ENCODE data around the gene SEC23A.
"Not testable (repeated sequence)": the region's sequence is repeated elsewhere in the genome, so short reads cannot be mapped to it uniquely, and the experiment has no call there.

Gene SEC23A

DNA sequence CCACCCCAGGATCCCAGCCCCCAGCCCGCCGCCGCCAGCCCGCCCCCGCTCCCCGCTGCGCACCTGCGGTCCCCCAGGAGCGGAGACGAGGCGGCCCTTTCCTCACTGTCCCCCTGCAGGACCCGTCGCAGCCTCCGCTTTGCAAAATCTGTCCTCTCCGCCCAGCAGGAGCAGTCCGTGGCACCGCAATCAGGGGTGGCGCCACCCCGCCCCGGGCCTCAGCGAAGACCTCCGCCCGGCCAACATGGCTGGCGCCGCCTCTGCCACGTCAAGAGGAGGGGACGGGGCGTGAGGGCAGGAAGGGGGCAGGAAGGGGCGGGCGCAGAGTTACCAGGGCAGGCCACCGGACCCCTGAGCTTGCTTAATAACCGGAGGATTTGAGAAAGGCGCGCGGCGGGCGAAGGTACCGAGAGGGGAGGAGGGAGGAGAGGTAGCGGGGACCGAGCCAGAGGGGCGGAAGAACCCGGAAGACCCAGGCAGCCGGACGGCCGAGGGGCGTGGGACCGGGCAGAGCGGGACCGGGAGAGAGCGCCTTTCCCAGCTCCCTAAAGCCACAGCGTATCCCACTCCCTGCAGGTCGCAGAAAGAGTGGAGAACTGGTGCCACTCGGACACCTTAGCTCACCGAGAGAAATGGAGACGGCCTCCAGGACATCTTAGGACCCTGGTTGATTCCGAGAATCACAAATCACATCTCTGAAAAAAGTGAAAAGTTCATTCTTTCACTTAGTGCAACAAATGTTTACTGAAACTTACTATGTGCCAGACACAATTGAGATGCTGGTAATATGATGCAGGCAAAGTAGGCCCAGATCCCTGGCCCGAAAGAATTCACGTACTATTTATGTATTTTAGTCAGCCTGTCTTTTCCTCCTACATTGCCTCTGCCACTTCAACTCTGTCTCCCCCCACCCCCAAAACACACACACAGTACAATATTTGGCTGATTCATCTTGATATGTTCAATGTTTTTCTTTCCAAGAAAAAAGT is at the start of gene SEC23A:
Gene SEC23A, minus strand, starts transcription at position 267 of the 989 bp plus-strand sequence. CDS start 7,117 bp downstream, outside the sequence.
- peak; percentile 80 for DNase-seq

DNA sequence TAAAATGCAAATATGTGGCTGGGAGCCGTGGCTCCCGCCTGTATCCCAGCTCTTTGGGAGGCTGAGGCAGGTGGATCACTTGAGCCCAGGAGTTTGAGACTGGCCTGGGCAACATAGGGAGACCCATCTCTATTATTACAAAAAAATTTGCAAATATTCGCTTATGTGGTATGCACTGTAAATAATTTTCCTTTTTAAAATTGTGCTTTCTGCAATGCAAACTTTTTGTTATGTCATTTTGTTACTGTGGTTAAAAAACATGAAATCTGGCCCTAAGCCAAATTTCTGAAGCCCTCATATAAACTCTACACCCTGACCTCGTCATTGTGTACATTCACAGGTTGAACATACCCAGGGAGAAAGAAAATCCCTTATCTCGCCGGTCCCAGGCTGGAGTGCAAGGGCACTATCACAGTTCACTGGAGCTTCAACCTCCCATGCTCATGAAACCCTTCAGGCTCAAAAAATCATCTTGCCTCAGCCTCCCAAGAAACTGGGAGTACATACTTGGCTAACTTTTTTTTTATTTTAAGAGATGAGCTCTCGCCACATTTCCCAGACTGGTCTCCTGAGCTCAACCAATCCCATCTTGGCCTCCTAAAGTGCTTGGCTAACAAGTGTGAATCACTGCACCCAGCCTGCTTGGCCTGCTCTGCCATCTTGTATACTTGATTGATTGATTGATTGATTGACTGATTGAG is 42.4 kb upstream of the SEC23A start:
- DNase-seq: no peak

DNA sequence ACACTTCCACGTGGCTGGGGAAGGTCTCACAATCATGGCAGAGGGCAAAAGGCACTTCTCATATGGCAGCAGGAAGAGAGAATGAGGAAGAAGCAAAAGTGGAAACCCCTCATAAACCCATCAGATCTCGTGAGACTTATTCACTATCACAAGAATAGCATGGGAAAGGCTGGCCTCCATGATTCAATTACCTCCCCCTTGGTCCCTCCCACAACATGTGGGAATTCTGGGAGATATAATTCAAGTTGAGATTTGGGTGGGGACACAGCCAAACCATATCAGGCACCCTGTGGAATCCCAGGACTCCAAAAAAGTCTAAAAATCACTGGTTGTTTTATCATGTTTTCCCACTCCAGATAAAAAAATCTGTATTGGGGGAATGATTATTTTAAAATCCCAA is 40.2 kb upstream of the SEC23A start:
- not testable (repeated sequence) for DNase-seq

DNA sequence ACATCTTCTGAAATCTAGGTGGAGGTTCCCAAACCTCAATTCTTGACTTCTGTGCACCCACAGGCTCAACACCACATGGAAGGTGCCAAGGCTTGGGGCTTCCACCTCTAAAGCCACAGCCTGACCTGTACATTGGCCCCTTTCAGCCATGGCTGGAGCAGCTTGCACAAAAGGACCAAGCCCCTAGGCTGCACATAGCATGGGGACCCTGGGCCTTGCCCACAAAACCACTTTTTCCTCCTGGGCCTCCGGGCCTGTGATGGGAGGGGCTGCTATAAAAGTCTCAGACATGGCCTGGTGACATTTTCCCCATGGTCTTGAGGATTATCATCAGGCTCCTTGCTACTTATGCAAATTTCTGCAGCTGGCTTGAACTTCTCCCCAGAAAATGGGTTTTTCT is 38.6 kb upstream of the SEC23A start:
- not testable (repeated sequence) for DNase-seq

DNA sequence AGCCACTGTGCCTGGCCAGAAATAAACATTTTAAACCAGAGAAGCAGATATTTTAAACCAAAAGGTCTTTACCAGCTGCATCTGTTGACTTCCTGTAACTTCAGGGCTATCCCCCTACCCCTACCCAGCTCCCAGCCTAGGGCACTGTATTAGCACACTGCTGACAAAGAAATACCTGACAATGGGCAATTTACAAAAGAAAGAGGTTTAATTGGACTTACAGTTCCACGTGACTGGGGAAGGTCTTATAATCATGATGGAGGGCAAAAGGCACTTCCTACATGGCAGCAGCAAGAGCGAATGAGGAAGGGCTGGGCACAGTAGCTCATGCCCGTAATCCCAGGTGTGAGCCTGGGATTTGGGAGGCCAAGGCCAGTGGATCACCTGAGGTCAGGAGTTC is 37.1 kb upstream of the SEC23A start:
- no peak for DNase-seq

DNA sequence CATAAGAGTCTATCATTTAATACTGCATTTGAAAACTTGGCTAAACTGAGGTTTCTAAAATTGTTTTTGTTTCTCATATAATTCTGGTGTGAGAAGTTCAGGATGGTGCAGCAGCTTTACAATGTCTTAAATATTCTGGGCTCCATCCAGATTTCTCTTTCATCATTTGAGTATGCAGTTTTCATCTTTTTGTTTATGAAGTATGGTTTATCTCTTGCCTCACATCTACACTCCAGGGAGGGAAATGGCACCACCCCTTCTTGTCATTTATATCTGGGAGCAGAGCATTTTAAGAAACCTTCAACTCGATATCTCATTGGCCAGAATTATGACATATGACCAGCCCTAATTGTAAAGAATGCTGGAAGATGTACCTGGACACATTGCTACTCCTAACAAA is 35.4 kb upstream of the SEC23A start:
- no peak for DNase-seq

DNA sequence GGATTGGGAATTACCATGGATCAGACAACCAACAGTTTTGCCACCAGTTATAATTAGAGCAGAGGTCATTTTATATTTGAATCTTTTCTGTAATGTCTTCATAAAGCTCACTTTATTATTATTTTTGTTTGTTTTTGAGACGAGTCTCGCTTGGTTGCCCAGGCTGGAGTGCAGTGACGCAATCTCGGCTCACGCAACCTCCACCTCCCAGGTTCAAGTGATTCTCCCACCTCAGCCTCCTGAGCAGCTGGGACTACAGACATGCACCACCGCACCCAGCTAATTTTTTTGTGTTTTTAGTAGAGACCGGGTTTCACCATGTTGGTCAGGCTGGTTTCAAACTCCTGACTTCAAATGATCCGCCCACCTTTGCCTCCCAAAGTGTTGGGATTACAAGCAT is 34.8 kb upstream of the SEC23A start:
- DNase-seq: not testable (repeated sequence)

DNA sequence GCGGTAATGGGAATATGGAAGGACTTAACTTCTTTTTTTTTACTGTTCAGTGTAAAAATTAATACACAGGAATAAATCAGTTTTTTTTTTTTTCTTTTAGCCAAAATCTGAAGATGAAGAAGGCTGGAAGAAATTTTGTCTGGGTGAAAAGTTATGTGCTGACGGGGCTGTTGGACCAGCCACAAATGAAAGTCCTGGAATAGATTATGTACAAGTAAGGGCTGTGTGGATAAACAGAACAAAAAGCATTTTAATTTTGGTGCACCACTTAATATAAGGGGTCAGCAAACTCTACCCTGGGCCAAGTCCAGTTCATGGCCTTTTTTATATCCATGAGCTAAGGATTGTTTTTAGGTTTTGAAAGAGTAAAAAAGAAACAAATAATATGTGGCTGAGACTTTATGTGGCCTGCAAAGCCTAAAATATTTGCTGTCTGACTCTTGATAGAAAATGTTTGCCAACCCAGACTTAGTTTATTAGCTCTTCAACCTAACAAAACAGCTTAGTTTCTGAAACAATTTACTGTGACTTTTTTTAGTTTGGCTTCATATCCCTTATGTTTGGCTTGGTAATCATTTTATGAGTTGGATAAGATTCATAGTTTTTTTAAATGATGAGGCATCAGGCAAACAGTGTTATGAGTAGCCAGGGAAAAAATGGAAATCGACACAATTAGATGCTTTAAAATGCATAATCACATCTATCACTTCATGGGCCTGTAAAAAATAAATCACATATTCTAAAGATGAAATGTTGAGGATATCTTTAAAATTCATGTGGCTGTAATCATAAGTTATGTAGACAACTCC is 19.5 kb upstream of the SEC23A start:
- no peak for DNase-seq

DNA sequence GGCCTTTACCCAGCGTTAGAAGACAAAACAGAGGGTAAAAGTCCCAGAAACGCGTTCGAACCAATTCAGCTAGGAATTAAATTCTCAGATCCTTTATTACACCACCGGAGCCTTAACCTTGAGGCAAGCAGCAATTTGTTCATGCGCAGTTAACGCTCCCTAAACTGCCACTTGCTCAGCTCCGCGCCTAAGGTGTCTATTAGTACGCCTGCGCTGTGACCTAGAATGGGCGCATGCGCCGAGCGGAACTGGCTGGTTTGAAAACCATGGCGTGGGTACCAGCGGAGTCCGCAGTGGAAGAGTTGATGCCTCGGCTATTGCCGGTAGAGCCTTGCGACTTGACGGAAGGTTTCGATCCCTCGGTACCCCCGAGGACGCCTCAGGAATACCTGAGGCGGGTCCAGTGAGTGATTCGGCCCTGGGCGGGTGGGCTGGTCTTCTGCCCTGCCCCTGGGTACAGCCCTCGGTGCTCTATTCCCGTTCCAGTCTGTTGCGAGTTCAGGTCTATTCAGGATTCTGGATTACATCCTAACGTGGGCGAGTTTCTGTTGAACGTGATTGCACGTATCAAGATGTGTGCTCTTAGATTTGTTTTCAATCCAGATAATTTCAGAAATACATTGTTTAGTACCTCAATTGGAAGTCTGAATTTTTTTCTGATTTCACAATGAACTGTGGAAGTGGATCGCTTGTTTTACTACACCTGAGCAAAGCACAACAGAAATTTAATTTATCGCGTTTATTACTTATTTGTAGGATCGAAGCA is 11.2 kb upstream of the SEC23A start, which contains the start of gene GEMIN2:
Gene GEMIN2, plus strand, starts transcription at position 251 of the 766 bp plus-strand sequence. Its CDS starts 16 bp downstream, at position 267.
- peak; percentile 93 for DNase-seq

DNA sequence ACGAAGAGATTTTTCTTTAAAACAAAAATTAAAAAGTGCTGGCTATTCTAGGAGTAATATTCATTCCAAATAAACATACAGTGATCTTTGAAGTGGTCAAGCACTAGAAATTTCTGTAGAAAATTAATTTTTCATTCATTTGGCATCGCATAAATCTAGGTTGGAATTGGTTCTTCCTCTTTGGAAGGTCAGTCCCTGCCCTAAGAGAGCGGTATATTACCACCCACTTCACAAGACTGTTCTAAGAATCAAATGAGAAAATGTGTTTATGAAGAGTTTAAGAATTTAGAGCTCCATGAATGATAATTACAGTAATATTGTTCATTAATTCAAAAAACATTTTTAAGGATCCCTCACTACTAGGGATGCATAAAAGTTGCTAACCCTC is 10.6 kb upstream of the SEC23A start:
- DNase-seq: no peak

DNA sequence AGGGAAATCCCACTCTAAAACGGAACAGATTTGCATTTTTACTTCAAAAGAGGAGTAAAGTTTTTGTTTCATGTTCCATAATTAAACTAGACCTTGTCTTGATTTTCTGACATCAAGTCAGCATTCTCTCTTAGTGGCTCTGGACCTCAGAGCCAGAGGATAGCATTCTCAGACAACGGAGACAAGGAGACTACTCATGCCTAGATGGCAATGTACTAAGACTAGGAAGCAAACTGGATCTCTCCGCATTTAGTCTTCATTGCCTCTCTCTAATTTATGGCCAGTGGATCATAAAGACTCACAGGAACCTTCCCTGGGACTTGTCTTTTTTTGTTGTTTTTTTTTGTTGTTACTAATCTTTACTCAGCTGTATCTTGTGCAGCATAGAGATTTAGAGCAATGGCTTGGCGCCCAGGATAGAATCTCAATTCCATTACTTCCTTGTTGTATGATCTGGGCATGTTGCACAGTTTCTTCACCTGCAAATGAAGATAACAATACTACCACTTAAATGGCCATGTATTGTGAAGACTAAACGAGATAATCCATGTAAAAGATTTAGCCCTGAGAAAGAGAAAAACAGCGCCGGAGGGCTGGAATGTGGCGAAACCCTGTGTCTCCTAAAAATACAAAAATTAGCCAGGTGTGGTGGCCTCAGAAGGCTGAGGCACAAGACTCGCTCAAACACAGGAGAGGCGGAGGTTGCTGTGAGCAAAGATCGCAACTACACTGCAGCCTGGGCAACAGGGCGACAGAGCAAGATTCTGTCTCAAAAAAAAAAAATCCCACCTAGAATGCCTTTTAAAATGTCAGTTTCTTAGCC is 7.1 kb upstream of the SEC23A start:
- no peak for DNase-seq

DNA sequence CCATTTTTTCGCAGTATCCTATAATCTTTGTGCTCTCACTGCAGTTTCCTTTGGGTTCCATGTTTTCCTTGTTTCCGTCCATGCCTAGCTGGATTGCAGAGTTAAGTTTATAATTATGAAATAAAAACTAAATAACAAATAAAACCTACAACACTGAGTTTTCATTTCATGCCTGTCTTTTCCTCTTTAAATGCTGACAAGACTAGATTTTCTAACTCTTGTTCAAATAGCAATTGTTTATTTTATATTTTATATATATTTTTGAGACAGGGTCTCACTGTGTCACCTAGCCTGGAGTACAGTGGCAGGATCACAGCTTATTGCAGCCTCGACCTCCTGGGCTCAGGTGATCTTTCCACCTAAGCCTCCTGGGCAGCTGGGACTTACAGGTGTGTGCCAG is 5.8 kb upstream of the SEC23A start:
- DNase-seq: no peak

DNA sequence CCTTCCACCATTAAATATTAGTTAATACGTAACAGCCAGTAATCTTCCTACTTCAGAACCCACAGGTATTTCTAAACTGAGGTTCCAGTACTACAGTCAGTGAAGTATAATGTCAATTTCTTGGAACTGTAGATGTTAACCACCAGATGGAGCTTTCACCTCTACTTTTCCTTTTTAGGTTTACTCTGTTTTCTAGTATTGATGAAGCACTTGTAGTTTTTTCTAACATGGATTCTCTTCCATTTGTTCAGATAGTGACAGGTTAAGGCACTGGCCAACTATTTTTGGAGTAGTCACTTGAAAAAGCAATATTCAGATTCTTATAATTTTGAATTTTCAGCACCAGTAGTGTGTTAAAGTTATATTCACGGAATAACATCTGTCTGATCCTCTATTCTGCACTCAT is 4.6 kb upstream of the SEC23A start:
- DNase-seq: no peak

DNA sequence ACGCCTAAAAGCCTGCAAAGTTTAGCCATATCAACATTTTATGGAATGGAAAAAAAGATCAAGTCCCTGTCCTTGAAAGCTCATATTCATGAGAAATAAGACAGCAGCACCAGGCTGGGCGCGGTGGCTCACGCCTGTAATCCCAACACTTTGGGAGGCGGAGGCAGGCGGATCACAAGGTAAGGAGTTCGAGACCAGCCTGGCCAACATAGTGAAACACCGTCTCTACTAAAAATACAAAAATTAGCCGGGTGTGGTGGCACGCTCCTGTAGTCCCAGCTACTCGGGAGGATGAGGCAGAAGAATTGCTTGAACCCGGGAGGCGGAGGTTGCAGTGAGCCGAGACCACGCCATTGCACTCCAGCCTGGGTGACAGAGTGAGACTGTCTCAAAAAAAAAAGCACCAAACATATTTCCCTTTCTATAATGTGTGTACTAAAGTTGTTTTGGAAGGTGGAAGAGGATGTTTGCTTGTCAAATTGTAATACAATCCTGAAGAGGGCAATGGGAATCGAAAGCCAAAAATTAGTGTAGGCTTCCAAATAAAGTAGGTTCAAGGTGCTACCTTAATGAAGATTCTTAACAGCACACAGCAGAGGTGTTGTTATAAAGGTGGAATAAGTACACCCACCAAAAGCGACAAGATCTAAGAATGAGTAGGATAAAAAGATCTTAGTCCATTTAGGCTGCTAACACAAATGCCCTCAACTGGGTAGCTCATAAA is 1.2 kb upstream of the SEC23A start:
- not testable (repeated sequence) for DNase-seq

DNA sequence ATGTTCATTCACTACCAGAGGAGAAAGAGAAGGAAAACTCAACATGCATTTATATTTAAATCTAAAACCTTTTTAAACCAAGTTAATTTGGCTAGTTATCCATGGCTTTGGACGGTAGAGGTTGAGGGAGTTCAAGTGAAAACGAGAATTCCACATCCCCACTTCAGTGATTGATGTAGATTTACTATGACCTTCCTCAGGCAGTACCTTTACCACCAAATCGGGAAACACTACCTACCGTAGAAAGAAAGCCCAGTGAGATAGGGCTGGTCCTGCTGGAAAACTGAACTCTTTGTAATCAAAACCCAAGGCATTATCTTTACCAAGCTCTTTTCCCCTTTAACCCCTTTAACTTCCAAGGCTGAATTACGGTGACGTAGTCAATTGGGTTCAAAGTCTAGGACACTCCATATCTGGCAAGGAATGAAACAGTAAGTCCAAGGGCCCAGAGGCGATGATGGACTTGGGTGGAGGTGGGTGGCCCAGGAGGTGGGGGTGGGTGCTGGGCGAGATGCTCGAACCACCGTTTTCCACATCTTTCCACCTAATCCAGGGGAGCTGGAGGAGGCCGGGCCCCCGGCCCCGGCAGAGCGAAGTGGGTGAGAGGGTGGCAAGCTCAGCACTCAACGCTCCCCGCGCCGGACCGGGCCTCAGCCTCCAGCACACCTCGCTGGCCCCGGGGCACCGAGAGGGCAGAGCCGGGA is 618 bp downstream of the SEC23A start:
- no peak for DNase-seq

DNA sequence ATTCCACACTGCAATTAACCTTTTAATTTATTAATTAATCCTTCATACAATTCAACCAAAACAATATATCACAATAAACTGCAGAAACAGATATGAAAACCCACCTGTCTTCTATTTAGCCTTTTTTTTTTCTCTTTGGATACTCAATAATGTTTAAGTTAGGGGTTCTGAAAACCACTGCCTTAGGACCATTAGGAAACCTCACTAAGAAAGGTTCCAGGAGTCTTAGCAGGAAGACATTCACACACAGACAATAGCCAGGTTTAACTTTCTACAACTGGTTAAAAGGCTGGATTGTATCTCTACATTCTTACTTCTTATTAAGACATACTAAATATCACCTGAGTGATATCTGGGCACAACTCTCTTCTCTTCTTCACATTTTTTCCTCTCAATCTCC is 3.3 kb downstream of the SEC23A start:
- no peak for DNase-seq

DNA sequence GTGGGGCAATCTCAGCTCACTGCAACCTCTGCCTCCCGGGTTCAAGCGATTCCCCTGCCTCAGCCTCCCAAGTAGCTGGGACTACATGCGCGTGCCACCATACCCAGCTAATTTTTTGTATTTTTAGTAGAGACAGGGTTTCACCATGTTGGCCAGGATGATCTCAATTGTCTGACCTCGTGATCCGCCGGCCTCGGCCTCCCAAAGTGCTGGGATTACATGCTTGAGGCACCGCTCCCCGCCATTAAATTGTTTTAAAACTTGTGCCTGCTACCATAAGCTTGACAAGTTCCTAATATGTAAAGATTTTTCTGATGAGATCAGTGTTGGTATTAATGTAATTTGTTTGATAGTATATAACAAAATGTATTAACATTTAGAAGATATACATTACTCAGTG is 3.8 kb downstream of the SEC23A start:
- DNase-seq: not testable (repeated sequence)

DNA sequence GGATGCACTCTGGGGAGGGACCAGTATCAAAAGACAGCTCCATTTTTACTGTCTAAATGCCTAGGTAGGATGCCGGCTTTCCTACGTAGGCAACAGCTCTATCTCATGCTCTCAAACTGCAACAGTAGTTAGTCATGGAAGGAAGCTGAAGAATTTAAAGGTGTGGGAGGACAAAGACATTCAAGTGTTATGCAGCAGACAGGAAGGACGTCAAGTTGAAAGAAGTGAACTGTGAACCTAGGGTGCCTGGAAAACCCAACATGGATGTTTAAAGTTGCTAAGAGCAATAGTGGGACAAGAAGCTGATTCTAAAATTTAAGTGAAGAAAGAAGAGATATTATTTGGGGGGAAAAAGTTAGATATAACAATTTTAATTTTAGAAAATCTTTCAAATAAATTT is 5.9 kb downstream of the SEC23A start:
- DNase-seq: no peak

DNA sequence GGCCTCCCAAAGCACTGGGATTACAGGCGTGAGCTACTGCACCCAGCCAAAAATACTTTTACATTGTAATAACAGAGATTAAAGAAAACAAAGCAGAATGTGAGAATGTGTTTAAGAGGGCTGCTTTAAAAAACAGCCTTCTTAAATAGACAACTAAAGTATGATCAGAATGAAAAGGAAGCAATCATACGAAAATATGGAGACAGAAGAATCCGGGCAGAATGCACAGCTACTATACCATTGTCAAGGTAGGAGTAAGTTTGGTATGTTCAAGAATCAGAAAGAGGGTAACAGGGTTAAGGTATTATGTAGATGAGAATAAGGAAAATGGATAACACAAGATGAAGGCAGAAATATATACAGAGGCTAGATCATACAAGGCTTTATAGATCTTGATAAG is 8.5 kb downstream of the SEC23A start:
- no peak for DNase-seq

DNA sequence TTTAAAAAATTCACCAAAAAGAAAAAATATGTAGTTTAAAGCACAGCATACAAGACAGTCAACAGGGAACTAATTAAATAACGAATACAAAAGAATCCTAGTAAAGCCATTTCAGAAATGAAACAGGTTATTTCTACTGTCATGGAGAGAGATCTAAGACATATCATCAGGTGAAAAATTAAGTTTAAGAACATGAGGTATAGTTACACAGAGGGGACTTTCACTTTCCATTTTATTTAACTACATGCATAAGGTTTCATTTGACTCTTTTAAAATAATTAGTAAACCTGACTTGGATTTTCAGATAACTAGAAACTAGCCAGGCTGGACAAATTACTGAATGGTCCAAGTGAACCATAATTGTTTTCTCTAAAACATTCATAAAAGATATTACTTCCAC is 11.3 kb downstream of the SEC23A start:
- DNase-seq: no peak
